Mucosa of descending colon (tissue), 3 donors: ENCODE data around the gene TOP1. TPM values are rescaled to one million over a fixed set of nuclear protein-coding genes. Genes with fewer than 3 reads are reported as not detected.
A peak's percentile ranks its signal among the peaks of the same experiment; 100 is the strongest.

Experiments
- ATAC-seq: fragments of 200-7000 bp; cut with Tn5 transposase; one replicate; pipeline ENCODE4 v1.9.1; 2020; ENCODE audit warnings: mild to moderate bottlenecking, moderate library complexity
- DNase-seq, 3 donors: peaks; one replicate each; pipeline ENCODE4 v3.0.0-alpha.2; 2020
- H3K36me3 ChIP-seq: fragments of 200-600 bp; one replicate; pipeline ENCODE4 v1.8.0; 2021; ENCODE audit warnings: low read depth, mild to moderate bottlenecking
- H3K4me1 ChIP-seq: fragments of 200-600 bp; one replicate; pipeline ENCODE4 v1.8.0; 2021; ENCODE audit warnings: low read depth, mild to moderate bottlenecking
- H3K4me3 ChIP-seq: fragments of 200-600 bp; one replicate; pipeline ENCODE4 v1.8.0; 2021; ENCODE audit warnings: mild to moderate bottlenecking
- H3K9me3 ChIP-seq: fragments of 200-600 bp; one replicate; pipeline ENCODE4 v1.8.0; 2021; ENCODE audit warnings: mild to moderate bottlenecking
- CTCF ChIP-seq: fragments of 200-600 bp; IDR thresholded peaks from one replicate; pipeline ENCODE4 v1.8.0; 2022; ENCODE audit warnings: antibody characterized with exemption, mild to moderate bottlenecking
- intact Hi-C, 2 donors: fragments of 100-400 bp; cut with DNase I in 1 of 2; cut with micrococcal nuclease in 1 of 2; formaldehyde crosslinking; loops; one replicate each; pipeline versions ENCODE4 v1.11.0 to v1.11.1; 2022; cut with DNase I, micrococcal nuclease
- total RNA-seq, 3 donors: library from RNA; stranded (reverse); fragmentation: NEBNext Ultra II Directional in 2 of 3; extraction: Animal tissue kit (Norgen Biotek cat#: 25700) in 2 of 3; gene quantifications; one replicate each; pipeline versions ENCODE4 v1.2.1 to v1.2.4, GENCODE V29; 2021 to 2023
- donor health status: DM: no; HTN: no; CAD: no; lungs with moderate emphysema.
- donor health status: DM: no; HTN: no; CAD: no.
- donor health status: DM: no; HTN: yes; CAD: no.

The TOP1 gene
- total RNA-seq, 3 donors from 2014 or later: 51.8 to 60.0 (median 57.7) TPM

- no peaks in the 10 kb centered on the region for H3K36me3 ChIP-seq
- ATAC-seq (peak; percentile 72), DNase-seq (no peak)
- intact Hi-C loops: no loop called here
- no peaks in the 10 kb centered on the region for H3K4me1 ChIP-seq
- H3K4me3 ChIP-seq: no peak overlapping the region
- H3K9me3 ChIP-seq: no peaks in the 10 kb centered on the region
- TF ChIP-seq CTCF: no peak
Observed at GRCh38 chr20:41011551-41012067, 17.0 kb upstream of the TOP1 start.

GRCh38 chr20:41014561-41015088, 14.0 kb upstream of the TOP1 start:
- no peak overlapping the region for H3K4me3 ChIP-seq
- ATAC-seq: no peak
- no peak for TF ChIP-seq CTCF
- no peaks in the 10 kb centered on the region for H3K9me3 ChIP-seq
- H3K4me1 ChIP-seq: peaks cover 9% of the 10 kb centered on the region
- intact Hi-C loops: no loop called here
- no peak for DNase-seq
- no peaks in the 10 kb centered on the region for H3K36me3 ChIP-seq

GRCh38 chr20:41017448-41018042, 11.1 kb upstream of the TOP1 start:
- Histone ChIP-seq H3K36me3 (no peaks in the 10 kb centered on the region), H3K4me1 (peaks cover 9% of the 10 kb centered on the region), H3K4me3 (no peak overlapping the region), H3K9me3 (no peaks in the 10 kb centered on the region)
- ATAC-seq (peak; percentile 63), DNase-seq (no peak)
- no peak for TF ChIP-seq CTCF
- intact Hi-C loops: no loop called here

GRCh38 chr20:41018153-41018552, 10.5 kb upstream of the TOP1 start:
- Histone ChIP-seq H3K4me1 (peaks cover 9% of the 10 kb centered on the region), H3K9me3 (no peaks in the 10 kb centered on the region), H3K36me3 (no peaks in the 10 kb centered on the region), H3K4me3 (no peak overlapping the region)
- intact Hi-C loops: no loop called here
- DNase-seq (no peak), ATAC-seq (no peak)
- no peak for TF ChIP-seq CTCF

- ATAC-seq (no peak), DNase-seq (no peak)
- no peak for TF ChIP-seq CTCF
- Histone ChIP-seq H3K4me3 (no peak overlapping the region), H3K4me1 (peaks cover 9% of the 10 kb centered on the region), H3K36me3 (peaks cover 2% of the 10 kb centered on the region), H3K9me3 (no peaks in the 10 kb centered on the region)
- intact Hi-C loops: no loop called here
Observed at GRCh38 chr20:41023549-41023948, 5.1 kb upstream of the TOP1 start.
